ENCODE data around the gene TNRC6B.

GRCh38 chr22:40352763-40353162 lies 175.0 kb downstream of the TNRC6B start:
- no peak for TF ChIP-seq CTCF (optimal IDR thresholded peaks at IDR 0.05 in 1 of 3, IDR thresholded peaks at IDR 0.05 in 1 of 3, conservative IDR thresholded peaks at IDR 0.05 in 1 of 3; ENCODE audit: extremely low read depth in 1 of 3, insufficient read depth in 2 of 3, low read length in 3 of 3)
- no peak for TF ChIP-seq EZH2 (IDR thresholded peaks at IDR 0.05; ENCODE audit: low read length)

Data from keratinocyte (primary cell).